Activated CD4-positive, alpha-beta T cell treated with anti-CD3 and anti-CD28 coated beads, Interleukin-2, amount 50 U/mL, for 48 hours (primary cell): ENCODE results near the gene PKP4.

Source experiments
- DNase-seq, 2 experiments: peaks; one replicate each; pipeline ENCODE4 v3.0.0-alpha.2; 2020

Gene PKP4

GRCh38 chr2:158651358-158652057 lies 194.8 kb downstream of the PKP4 start:
- no peak for DNase-seq

DNA sequence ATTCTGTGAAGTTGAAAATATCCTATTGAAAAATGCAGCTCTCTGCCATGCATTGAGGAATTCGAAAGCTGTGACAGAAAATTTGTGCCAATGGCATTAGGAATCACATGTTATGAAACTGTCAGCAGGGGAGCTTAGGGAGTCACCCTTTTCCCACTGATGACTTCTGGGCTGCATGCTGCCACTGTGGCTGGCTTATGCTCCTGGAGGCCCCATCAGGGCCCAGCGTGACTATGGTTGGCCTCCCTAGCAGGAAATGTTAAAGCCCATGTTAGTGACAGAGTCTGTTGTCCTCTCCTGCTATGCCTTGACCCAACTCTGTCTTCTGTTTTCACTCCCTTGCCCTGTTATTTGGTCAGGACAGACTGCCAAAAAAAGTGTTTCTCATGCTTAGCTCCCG lies 198.9 kb downstream of the PKP4 start:
- no peak for DNase-seq

- DNase-seq = no peak
Measured at GRCh38 chr2:158656492-158657229, 199.9 kb downstream of the PKP4 start.

GRCh38 chr2:158658396-158658795 lies 201.6 kb downstream of the PKP4 start:
- no peak for DNase-seq

DNA sequence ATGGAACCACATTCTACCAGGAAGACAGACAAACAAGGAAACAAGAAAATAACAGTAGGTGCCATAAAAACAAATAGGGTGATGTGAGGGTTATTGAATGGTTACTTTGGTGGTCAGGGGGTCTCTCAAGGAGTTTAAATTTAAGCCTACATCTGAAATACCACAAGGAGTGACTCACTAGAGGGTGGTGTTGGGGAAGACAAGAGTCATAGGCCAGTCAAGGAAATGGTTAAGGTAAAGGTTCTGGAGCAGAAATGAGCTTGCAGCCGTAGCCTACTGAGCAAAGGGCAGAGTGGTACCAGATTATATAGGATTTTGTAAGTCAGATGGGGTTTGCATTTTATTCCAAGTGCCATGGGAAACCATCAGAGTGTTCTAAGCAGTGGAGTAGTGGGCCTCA lies 202.7 kb downstream of the PKP4 start:
- DNase-seq = no peak

DNA sequence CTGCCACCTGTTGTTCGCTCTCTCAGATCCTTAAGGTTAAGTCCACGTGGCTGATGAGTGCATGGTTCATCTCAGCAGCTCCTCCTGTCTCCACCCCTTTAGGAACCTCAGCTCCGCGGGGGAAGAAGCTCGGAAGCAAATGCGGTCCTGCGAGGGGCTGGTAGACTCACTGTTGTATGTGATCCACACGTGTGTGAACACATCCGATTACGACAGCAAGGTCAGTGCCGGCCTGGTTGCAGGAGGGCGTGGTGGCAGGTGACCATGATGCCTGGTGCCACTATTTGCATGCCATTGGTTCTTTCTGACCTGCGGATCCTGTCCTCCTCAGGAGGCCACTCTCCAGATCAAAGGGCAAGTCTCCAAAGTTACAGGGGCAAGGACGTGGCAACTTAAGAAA lies 204.5 kb downstream of the PKP4 start:
- no peak for DNase-seq

- DNase-seq = no peak
Measured at GRCh38 chr2:158662421-158662820, 205.7 kb downstream of the PKP4 start.

GRCh38 chr2:158663796-158664195 lies 207.0 kb downstream of the PKP4 start:
- no peak for DNase-seq

DNA sequence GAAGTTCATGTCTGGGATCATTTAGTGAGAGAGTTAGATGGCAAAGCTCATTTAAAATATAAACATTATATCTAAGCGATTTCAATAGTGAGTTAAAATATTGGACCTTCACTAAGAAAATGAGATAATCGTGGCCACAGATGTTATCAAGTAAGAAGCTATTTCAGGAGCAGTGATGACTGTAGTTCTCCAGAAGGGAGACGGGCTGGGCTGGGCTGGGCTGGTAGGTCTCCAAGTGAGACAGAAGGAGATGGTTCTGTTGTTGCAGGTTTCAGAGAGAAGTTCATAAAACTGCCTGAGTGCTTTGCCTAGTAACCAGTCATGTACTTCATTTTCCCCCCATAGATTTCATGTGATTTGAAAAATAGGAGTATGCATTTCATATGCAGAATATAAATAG lies 208.2 kb downstream of the PKP4 start:
- no peak for DNase-seq

- DNase-seq = no peak
Measured at GRCh38 chr2:158665536-158666302, 209.0 kb downstream of the PKP4 start.

GRCh38 chr2:158666969-158667368 lies 210.2 kb downstream of the PKP4 start:
- DNase-seq = no peak

DNA sequence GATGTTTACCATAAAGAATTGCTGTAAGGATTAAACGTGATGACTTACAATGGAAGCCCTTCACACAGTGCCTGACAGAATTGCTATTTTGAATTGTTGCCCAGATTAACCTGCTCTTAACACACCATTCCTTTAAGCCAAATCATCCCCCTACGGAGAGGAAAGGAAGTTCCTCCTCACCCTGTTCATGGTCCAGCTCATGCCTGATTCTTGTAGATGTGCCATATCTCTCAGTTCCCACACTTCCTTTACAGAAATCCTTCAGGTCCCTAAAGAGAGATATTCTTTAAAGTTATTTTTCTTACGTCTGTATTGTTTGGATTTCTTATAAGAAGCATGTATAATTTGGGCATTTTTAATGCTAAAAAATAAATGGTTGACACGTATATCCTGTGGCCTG lies 210.8 kb downstream of the PKP4 start:
- DNase-seq = no peak

- DNase-seq = no peak
Measured at GRCh38 chr2:158668001-158668765, 211.4 kb downstream of the PKP4 start.

- DNase-seq = no peak
Measured at GRCh38 chr2:158670292-158670691, 213.5 kb downstream of the PKP4 start.

GRCh38 chr2:158671360-158672245 lies 214.9 kb downstream of the PKP4 start:
- no peak for DNase-seq

GRCh38 chr2:158676295-158676694 lies 219.5 kb downstream of the PKP4 start:
- DNase-seq = no peak

DNA sequence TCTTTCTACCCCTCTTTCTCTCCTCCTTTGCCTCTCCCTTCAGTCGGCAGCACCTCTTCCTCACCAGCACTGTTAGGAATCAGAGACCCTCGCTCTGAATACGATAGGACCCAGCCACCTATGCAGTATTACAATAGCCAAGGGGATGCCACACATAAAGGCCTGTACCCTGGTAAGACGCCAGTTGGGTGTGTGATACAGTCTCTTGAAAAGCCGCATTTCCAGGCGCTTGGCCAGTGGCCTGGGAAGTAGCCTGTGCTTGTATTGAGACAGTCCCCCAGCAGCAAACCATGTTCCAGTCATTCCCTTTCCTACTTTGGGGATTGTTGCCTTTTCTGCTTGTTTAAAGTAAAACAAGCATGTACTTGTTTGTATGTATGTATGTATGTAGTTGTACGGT lies 219.9 kb downstream of the PKP4 start:
- no peak for DNase-seq

DNA sequence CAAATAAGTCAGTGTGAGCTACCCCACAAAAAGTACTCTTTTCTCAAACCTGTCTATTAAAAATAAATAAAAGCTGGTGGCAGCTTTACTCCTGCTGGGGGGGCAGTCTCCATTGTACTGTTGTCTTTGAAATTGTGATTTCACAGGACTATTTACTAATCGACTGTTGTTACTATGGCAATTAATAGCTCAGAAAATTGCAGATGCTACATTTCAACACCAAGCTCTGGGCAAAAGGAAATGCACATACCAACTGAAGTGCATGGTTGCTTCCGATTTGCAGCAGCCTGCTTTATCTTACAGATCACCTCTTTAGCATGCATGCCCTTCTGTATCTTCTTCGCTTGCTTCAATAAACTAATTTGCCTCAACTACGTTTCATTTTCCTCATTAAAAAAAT lies 220.8 kb downstream of the PKP4 start:
- no peak for DNase-seq

DNA sequence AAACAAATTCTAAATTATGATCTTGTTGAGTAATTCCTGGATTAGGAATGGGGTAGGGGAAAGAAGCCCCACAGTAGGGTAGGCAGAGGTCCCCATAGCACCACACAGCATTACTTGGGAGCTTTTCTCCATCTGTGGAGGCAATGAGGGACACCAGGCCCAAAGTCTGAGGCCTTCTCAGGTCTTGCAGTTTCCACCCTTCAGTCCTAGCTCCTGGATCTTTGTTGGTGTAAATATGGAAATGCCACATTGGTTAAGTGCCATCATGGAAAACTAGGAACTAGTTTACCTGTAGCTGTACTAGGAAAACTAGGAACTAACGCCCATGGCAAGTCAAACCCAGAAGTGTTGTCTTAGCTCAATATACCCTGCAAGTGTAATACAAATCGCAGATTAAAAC lies 225.1 kb downstream of the PKP4 start:
- DNase-seq = no peak

GRCh38 chr2:158685646-158686045 lies 228.9 kb downstream of the PKP4 start:
- DNase-seq = no peak

- no peak for DNase-seq
Measured at GRCh38 chr2:158686210-158686691, 229.5 kb downstream of the PKP4 start.

DNA sequence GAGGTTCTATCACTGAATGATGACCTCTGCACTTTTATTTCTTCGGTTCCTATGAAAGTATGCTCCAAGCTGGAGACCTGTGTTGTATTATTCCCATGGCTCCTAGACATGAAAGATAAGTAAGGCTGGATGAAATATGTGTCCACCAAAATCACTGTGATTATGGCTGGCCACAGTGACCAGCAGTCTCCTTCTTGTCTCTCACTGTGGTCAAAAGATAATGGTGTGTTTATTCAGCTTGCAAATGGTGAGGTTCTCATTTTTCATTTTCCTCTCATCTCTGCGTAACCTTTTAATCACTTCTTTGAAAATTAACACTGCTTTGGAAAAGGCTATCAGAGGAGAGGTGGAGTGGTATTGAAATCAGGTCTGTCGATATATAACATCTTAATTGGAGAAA lies 230.6 kb downstream of the PKP4 start:
- DNase-seq = no peak
